Measurements from ENCODE around the gene SLC22A6.

The SLC22A6 gene

GRCh38 chr11:62985041-62985750 is 429 bp upstream of the SLC22A6 start:
- Histone ChIP-seq H3K36me3 (ENCODE audit: insufficient read depth, insufficient read length, low read length) (no peaks in the 10 kb centered on the region), H3K4me1 (ENCODE audit: insufficient read depth, insufficient read length) (no peaks in the 10 kb centered on the region), H3K9ac (ENCODE audit: insufficient read length, low read depth) (no peak overlapping the region), H3K27me3 (ENCODE audit: insufficient read depth, insufficient read length) (no peaks in the 10 kb centered on the region), H3K4me3 (ENCODE audit: insufficient read length, low read depth) (no peak overlapping the region), H3K9me3 (ENCODE audit: insufficient read depth, low read length) (no peaks in the 10 kb centered on the region)
- TF ChIP-seq ZNF274 (IDR thresholded peaks at IDR 0.05; ENCODE audit: low read depth, low read length): no peak
- TF ChIP-seq SUZ12 (IDR thresholded peaks at IDR 0.05; ENCODE audit: extremely low read depth, insufficient read depth, insufficient read length): no peak
- TF ChIP-seq YY1 (IDR thresholded peaks at IDR 0.05; ENCODE audit: insufficient read depth, insufficient read length): no peak
- no peak for DNase-seq (ENCODE audit: low read depth, low spot score)

- TF ChIP-seq YY1 (IDR thresholded peaks at IDR 0.05; ENCODE audit: insufficient read depth, insufficient read length) (no peak), ZNF274 (IDR thresholded peaks at IDR 0.05; ENCODE audit: low read depth, low read length) (no peak), SUZ12 (IDR thresholded peaks at IDR 0.05; ENCODE audit: extremely low read depth, insufficient read depth, insufficient read length) (no peak)
Observed at GRCh38 chr11:62983536-62984199, 1.1 kb downstream of the SLC22A6 start.

GRCh38 chr11:62981743-62982142 is 3.0 kb downstream of the SLC22A6 start:
- no peaks in the 10 kb centered on the region for H3K27me3 ChIP-seq (ENCODE audit: insufficient read depth, insufficient read length)
- DNase-seq (ENCODE audit: low read depth, low spot score): no peak
- H3K9ac ChIP-seq (ENCODE audit: insufficient read length, low read depth): no peak overlapping the region
- no peaks in the 10 kb centered on the region for H3K9me3 ChIP-seq (ENCODE audit: insufficient read depth, low read length)
- no peaks in the 10 kb centered on the region for H3K36me3 ChIP-seq (ENCODE audit: insufficient read depth, insufficient read length, low read length)
- no peaks in the 10 kb centered on the region for H3K4me1 ChIP-seq (ENCODE audit: insufficient read depth, insufficient read length)
- no peak for TF ChIP-seq YY1 (IDR thresholded peaks at IDR 0.05; ENCODE audit: insufficient read depth, insufficient read length)
- no peak for TF ChIP-seq ZNF274 (IDR thresholded peaks at IDR 0.05; ENCODE audit: low read depth, low read length)
- TF ChIP-seq SUZ12 (IDR thresholded peaks at IDR 0.05; ENCODE audit: extremely low read depth, insufficient read depth, insufficient read length): no peak
- no peak overlapping the region for H3K4me3 ChIP-seq (ENCODE audit: insufficient read length, low read depth)

More at GRCh38 chr11:62983536-62984199, 1.1 kb downstream of the SLC22A6 start:
- Histone ChIP-seq H3K4me1 (ENCODE audit: insufficient read depth, insufficient read length) (no peaks in the 10 kb centered on the region), H3K27me3 (ENCODE audit: insufficient read depth, insufficient read length) (no peaks in the 10 kb centered on the region), H3K9me3 (ENCODE audit: insufficient read depth, low read length) (no peaks in the 10 kb centered on the region), H3K9ac (ENCODE audit: insufficient read length, low read depth) (no peak overlapping the region), H3K4me3 (ENCODE audit: insufficient read length, low read depth) (no peak overlapping the region), H3K36me3 (ENCODE audit: insufficient read depth, insufficient read length, low read length) (no peaks in the 10 kb centered on the region)
- no peak for DNase-seq (ENCODE audit: low read depth, low spot score)

GRCh38 chr11:62980133-62980760 is 4.5 kb downstream of the SLC22A6 start:
- Histone ChIP-seq H3K4me3 (ENCODE audit: insufficient read length, low read depth) (no peak overlapping the region), H3K9ac (ENCODE audit: insufficient read length, low read depth) (no peak overlapping the region), H3K9me3 (ENCODE audit: insufficient read depth, low read length) (no peaks in the 10 kb centered on the region), H3K36me3 (ENCODE audit: insufficient read depth, insufficient read length, low read length) (no peaks in the 10 kb centered on the region), H3K27me3 (ENCODE audit: insufficient read depth, insufficient read length) (no peaks in the 10 kb centered on the region), H3K4me1 (ENCODE audit: insufficient read depth, insufficient read length) (no peaks in the 10 kb centered on the region)
- TF ChIP-seq ZNF274 (IDR thresholded peaks at IDR 0.05; ENCODE audit: low read depth, low read length): no peak
- TF ChIP-seq SUZ12 (IDR thresholded peaks at IDR 0.05; ENCODE audit: extremely low read depth, insufficient read depth, insufficient read length): no peak
- no peak for TF ChIP-seq YY1 (IDR thresholded peaks at IDR 0.05; ENCODE audit: insufficient read depth, insufficient read length)
- DNase-seq (ENCODE audit: low read depth, low spot score): no peak

- peaks cover 7% of the 10 kb centered on the region for H3K4me1 ChIP-seq (ENCODE audit: insufficient read depth, insufficient read length)
- no peaks in the 10 kb centered on the region for H3K9me3 ChIP-seq (ENCODE audit: insufficient read depth, low read length)
- TF ChIP-seq SUZ12 (IDR thresholded peaks at IDR 0.05; ENCODE audit: extremely low read depth, insufficient read depth, insufficient read length): no peak
- TF ChIP-seq YY1 (IDR thresholded peaks at IDR 0.05; ENCODE audit: insufficient read depth, insufficient read length): no peak
- no peak for TF ChIP-seq ZNF274 (IDR thresholded peaks at IDR 0.05; ENCODE audit: low read depth, low read length)
- H3K4me3 ChIP-seq (ENCODE audit: insufficient read length, low read depth): no peak overlapping the region
- DNase-seq (ENCODE audit: low read depth, low spot score): no peak
- H3K36me3 ChIP-seq (ENCODE audit: insufficient read depth, insufficient read length, low read length): no peaks in the 10 kb centered on the region
- H3K9ac ChIP-seq (ENCODE audit: insufficient read length, low read depth): no peak overlapping the region
- H3K27me3 ChIP-seq (ENCODE audit: insufficient read depth, insufficient read length): no peaks in the 10 kb centered on the region
Observed at GRCh38 chr11:62976109-62976508, 8.7 kb downstream of the SLC22A6 start.

GRCh38 chr11:62974848-62975522 is 9.8 kb downstream of the SLC22A6 start:
- Histone ChIP-seq H3K9ac (ENCODE audit: insufficient read length, low read depth) (no peak overlapping the region), H3K4me3 (ENCODE audit: insufficient read length, low read depth) (no peak overlapping the region), H3K9me3 (ENCODE audit: insufficient read depth, low read length) (no peaks in the 10 kb centered on the region), H3K27me3 (ENCODE audit: insufficient read depth, insufficient read length) (no peaks in the 10 kb centered on the region), H3K36me3 (ENCODE audit: insufficient read depth, insufficient read length, low read length) (no peaks in the 10 kb centered on the region), H3K4me1 (ENCODE audit: insufficient read depth, insufficient read length) (peaks cover 7% of the 10 kb centered on the region)
- DNase-seq (ENCODE audit: low read depth, low spot score): no peak
- no peak for TF ChIP-seq YY1 (IDR thresholded peaks at IDR 0.05; ENCODE audit: insufficient read depth, insufficient read length)
- TF ChIP-seq SUZ12 (IDR thresholded peaks at IDR 0.05; ENCODE audit: extremely low read depth, insufficient read depth, insufficient read length): no peak
- no peak for TF ChIP-seq ZNF274 (IDR thresholded peaks at IDR 0.05; ENCODE audit: low read depth, low read length)

Data from NT2/D1 (cell line).